NCI-H1105 (cell line): ENCODE measurements around the gene NUP98.
A peak's percentile ranks its signal among the peaks of the same experiment; 100 is the strongest.
"Not testable (repeated sequence)": the region's sequence is repeated elsewhere in the genome, so short reads cannot be mapped to it uniquely, and the experiment has no call there.

Experiments
- DNase-seq: peaks from one replicate; lab custom pipeline; 2025; lab: John Stamatoyannopoulos, UW

NUP98 gene

GRCh38 chr11:3669742-3670183, 127.6 kb downstream of the NUP98 start:
- DNase-seq = no peak

- no peak for DNase-seq
Measured at GRCh38 chr11:3669128-3669527, 128.2 kb downstream of the NUP98 start.

- DNase-seq = no peak
Measured at GRCh38 chr11:3667149-3668035, 130.0 kb downstream of the NUP98 start.

GRCh38 chr11:3666023-3666530, 131.3 kb downstream of the NUP98 start:
- DNase-seq = no peak

DNA sequence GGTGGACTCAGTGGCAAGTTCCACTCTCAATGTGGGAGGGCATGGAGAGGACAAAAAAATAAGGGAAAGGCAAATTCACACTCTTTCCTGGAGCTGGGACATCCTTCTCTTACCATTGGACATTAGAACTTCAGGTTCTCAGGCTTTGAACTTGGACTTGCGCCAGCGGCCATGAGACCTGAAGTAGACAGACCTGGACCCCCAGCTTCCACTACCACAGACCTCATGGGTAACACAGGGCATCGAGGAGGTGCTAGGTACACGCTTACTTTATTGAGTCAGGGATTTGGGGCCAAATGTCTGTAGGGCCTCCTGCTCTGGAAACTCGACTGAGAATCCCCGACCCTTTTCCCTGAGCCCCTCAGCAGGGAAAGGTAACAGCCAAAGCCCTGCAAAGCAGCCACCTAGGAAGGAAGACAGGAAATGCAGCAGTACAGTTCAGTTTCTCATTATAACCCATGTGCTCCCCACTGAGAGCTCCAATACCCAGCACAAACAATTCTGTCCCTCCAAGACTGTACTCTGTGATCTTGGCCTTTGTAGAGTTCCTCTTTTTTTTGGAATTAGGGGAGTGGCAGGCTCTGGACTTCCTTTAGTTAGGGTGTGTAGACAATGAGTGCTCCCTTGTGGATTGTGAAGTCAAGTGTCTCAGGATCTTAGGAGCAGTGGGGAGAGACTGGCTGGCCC, 131.9 kb downstream of the NUP98 start:
- DNase-seq = no peak

DNA sequence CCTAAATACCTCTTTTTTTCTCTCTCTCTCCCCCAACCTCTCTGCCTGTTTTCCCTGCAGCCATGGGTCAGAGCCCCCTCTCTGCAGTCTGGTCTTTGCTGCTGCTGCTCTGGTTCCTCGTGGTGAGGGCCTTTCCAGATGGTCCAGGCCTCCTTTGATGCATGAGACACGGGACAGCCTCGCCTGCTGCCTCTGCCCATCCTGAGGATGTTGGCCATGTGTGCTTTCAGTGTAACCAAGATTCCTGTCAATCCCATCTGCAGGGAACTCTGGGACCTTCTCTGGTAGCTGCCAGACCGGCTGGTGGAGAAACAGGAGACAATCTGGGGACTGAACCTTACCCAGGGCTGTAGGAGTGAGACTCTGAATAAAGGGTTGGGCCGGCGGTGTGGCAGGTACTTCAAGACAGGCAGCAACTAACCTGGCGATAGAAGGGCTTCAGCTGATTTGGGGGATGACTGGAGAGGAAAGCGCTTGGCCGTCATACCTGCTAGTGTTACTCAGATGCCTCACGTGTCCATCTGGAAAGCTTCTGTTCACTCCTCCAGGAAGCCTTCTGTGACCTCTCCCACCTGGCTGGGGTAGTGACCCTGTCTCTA, 133.2 kb downstream of the NUP98 start:
- no peak for DNase-seq

- DNase-seq = no peak
Measured at GRCh38 chr11:3662856-3663255, 134.5 kb downstream of the NUP98 start.

DNA sequence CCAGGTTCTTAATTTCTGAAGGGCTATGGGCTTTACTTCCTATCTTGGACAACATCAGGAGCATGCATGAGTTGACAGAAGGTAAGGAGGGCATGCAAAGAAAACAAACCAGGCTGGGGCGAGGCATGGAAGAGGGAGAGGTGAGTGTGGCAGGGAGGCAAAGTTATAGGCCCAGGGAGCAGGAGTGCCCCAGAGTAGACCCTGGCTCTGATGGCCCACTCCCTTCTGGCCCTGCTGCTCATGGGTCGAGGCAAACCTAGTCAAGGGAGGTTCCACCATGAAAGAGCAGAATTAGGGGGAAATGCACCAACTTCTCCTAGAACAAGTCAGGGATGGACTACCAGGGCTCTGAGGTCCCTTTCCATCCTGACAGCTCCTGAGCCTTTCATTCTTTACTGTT, 136.4 kb downstream of the NUP98 start:
- DNase-seq = no peak

DNA sequence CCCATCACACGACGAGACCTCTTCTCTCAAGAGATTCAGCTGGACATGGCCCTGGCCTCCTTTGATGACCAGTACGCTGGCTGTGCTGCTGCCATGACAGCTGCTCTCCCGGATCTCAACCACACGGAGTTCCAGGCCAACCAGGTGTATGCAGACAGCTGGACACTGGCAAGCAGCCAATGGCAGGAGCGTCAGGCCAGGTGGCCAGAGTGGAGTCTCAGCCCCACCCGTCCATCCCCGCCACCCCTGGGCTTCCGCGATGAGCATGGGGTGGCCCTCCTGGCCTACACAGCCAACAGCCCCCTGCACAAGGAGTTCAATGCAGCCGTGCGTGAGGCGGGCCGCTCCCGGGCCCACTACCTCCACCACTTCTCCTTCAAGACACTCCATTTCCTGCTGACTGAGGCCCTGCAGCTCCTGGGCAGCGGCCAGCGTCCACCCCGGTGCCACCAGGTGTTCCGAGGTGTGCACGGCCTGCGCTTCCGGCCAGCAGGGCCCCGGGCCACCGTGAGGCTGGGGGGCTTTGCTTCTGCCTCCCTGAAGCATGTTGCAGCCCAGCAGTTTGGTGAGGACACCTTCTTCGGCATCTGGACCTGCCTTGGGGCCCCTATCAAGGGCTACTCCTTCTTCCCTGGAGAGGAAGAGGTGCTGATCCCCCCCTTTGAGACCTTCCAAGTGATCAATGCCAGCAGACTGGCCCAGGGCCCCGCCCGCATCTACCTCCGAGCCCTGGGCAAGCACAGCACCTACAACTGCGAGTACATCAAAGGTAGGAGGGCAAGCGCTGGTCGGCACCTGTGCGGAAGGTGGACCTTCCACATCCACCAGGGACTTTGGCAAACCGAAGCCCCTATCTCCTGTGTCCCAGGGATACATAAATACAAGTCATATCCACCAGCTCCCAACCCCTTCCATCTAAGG, 137.5 kb downstream of the NUP98 start:
- no peak for DNase-seq

DNA sequence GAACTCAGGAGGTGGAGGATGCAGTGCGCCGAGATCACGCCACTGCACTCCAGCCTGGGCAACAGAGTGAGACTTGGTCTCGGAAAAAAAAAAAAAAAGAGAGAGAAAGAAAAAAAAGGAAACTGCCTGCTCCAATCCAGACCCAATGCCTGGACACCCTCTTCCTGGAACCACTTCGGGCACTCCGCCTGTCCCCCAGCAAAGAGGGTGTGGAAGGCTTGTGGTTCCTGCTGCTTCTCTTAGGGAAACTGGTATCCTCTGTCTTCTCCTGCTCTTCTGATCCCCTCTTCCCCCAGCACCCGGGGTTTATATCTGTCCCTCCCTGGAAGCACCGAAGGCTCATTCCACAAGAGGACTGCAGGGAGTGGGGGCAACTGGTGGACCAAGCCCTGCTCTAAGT, 139.1 kb downstream of the NUP98 start:
- DNase-seq = no peak

GRCh38 chr11:3657331-3657730, 140.0 kb downstream of the NUP98 start:
- DNase-seq = not testable (repeated sequence)

- no peak for DNase-seq
Measured at GRCh38 chr11:3655547-3655946, 141.8 kb downstream of the NUP98 start.

DNA sequence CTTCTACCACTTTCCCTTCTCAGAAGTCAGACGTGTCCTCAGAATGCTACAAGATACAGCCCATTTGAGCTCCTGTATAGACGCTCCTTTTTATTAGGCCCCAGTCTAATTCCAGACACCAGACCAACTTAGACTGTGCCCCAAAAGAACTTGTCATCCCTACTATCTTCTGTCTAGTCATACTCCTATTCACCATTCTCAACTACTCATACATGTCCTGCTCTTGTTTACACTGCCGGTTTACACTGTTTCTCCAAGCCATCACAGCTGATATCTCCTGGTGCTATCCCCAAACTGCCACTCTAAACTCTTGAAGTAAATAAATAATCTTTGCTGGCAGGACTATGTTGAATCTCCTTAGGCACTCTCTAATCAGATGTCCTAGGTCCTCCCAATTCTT, 144.8 kb downstream of the NUP98 start:
- DNase-seq = not testable (repeated sequence)

- DNase-seq = not testable (repeated sequence)
Measured at GRCh38 chr11:3649374-3649773, 148.0 kb downstream of the NUP98 start.

DNA sequence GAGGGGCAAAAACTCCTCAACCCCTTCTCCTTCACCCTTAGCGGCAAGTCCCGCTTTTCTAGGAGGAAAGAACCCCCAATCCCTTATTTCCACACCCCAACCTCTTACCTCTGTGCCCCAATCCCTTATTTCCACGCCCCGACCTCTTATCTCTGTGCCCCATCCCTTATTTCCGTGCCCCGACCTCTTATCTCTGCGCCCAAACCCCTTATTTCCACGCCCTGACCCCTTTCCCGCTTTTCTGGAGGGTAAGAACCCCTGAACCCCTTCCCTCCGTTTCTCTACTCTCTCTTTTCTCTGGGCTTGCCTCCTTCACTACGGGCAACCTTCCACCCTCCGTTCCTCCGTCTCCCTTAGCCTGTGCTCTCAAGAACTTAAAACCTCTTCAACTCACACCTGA, 148.5 kb downstream of the NUP98 start:
- not testable (repeated sequence) for DNase-seq

GRCh38 chr11:3645552-3645951, 151.8 kb downstream of the NUP98 start:
- no peak for DNase-seq

DNA sequence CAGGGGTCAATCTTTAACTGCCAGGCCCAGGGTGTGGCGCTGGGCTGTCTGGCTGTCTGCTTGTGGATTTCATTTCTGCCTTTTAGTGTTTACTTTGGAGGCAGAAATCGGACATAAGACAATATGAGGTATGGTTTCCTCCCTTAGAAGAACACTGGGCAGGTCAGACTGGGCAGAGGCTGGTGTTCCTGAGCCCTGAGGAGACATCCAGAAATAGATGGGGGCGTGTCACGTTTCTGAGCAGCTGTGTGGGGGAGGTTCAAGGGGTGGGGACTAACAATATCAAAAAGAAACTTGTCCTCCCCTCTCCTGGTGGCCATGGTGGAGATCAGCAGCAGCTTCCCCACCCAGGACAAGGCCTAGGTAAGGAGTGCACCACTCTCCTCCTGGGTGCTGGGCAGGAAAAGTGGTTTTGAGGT, 152.5 kb downstream of the NUP98 start, which contains the start of gene ART1:
Gene ART1 (plus strand): TSS at position 312 of the 419 bp plus-strand sequence. CDS start 14,086 bp downstream, outside the sequence.
- no peak for DNase-seq

GRCh38 chr11:3643102-3643546, 154.2 kb downstream of the NUP98 start:
- DNase-seq = not testable (repeated sequence)

DNA sequence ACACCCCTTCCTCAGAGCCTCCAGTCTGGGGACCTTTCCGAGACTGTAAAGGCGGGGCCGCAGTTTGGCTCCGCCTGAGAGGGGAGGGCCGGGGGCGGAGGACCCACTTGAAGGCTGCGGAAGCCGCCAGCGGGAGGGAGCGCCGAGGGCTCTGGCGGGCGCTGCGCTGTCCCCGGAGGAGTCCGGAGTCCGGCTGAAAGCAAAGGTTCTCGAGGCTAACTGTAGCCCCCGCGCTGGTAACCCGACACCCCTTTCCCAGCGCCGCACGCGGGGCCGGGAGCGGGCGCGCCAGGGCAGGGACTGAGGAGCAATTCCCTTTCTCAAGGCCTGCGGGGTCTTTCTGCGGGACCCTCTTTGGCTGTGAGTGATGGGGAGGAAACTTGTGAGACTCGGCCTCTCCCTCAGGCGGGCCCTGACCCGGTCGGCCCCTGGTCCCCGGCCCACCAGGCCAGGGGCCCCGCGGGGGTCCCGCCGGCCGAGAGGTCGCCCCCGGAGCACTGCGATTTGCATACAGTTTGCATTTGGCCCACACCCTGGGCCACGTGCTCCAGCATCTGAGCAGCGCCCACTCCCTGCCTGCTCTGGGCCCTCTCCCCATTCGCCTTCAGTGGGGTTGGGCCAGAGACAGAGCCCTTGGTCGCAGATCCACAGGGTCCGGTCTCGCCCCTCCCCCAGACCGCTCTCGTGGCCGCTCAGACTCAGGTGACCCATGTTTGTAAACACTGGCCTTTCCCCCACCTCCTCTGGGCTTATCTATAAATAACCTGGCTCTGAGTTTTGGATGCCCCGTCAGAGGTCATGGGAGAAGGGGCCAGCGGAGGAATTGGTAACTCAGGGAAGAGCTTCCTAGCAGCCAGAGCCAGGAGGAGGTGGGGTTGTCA, 155.0 kb downstream of the NUP98 start:
- DNase-seq = peak; percentile 73

- DNase-seq = no peak
Measured at GRCh38 chr11:3641701-3642070, 155.7 kb downstream of the NUP98 start, which contains the start of gene ART5. Gene ART5 (minus strand): TSS chr11:3641992. CDS start chr11:3641862, 130 bp downstream.
